HG03025 (cell line): Measurements from ENCODE around the gene NFE2L1.

ENCODE experiments used
- ATAC-seq: cut with Tn5 transposase; IDR thresholded peaks from one replicate; pipeline ENCODE4 v1.9.1; 2021; ENCODE audit warnings: mild to moderate bottlenecking, moderate library complexity; ENCODE audit not compliant: unreplicated experiment, low FRiP score

NFE2L1 gene

DNA sequence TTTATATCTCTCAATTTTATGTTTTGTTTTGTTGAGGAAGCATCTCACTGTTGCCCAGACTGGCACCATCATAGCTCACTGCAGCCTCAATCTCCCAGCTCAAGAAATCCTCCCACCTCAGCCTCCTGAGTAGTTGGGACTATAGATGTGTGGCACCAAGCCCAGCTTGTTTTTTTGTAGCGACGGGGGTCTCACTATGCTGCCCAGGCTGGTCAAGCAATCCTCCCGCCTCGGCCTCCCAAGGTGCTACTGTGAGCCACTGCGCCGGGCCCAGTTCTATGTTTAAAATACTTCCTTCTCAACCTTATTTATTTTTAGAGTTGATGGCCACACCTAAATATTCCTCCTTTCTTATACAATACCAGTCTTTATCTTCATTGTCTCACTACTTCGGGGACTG, 1.9 kb upstream of the NFE2L1 start:
- no peak for ATAC-seq

DNA sequence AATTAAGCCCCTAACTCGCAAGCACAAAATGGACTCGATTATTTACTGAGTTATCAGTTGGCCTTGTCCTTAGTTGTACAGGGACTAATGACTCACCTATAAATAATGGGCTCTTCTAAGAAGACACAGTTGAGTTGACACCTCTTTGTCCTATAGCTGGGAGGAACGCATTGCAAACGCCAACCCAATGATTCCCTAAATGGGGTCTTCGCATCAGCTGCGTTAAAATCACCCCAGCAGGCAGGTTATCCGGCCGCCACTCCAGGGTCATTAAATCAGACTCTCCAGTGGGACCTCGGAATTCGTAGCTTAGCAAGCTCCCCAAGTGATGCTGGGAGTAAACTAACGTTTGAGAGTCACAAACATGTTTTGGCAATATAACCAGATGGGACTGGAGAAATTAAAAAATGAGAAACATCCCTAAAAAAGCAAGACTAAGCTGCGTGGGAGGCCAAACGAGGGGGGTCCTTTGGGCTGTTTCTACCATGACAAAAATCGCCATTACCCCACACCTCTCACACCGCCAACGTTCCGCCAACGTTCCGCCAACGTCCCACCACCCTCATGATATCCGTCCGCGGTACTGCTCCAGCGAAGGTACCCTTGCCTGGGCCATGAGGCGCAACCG, 932 bp upstream of the NFE2L1 start:
- no peak for ATAC-seq

DNA sequence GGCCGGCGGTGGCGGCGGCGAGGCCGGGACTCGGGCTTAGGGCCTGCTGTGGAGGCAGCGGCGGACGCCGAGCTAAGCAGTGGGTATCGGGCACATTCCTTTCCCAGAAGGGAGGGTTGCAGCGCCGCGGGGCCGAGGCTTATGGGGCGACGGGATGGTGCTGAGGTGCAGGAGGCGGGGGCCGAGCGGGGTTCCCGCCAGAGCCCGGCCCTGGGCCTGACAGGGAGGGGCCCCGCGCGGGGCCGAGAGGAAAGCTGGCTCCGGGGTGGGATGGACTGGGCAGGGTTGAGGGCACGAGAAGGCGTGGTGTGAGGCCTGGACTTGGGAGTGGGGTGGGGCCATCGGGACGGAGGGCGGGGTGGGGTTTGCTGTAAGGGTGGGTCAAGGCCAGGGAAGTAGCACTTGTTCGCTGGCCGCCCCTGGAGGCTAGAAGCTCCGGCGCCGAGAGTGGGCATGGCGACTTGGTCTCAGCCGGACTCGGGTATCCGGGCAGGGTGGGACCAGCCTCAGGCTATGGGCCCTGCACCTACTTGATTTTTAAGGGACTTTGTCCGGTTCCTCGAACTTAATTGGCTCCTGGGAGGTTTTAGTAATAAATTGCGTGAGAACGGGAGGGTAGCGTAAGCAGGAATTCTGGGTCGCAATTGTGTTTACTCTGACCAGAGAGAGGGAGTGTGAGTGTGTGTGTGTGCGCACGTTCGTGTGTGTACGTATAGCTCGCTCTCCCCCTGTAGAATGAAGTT, 396 bp downstream of the NFE2L1 start:
- peak; percentile 39 for ATAC-seq

DNA sequence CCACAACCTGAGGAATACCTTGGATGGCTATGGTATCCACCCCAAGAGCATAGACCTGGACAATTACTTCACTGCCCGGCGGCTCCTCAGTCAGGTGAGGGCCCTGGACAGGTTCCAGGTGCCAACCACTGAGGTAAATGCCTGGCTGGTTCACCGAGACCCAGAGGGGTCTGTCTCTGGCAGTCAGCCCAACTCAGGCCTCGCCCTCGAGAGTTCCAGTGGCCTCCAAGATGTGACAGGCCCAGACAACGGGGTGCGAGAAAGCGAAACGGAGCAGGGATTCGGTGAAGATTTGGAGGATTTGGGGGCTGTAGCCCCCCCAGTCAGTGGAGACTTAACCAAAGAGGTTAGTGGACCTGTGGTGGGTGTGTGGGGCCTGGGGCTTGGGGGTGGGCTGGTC, 3.1 kb downstream of the NFE2L1 start:
- no peak for ATAC-seq

DNA sequence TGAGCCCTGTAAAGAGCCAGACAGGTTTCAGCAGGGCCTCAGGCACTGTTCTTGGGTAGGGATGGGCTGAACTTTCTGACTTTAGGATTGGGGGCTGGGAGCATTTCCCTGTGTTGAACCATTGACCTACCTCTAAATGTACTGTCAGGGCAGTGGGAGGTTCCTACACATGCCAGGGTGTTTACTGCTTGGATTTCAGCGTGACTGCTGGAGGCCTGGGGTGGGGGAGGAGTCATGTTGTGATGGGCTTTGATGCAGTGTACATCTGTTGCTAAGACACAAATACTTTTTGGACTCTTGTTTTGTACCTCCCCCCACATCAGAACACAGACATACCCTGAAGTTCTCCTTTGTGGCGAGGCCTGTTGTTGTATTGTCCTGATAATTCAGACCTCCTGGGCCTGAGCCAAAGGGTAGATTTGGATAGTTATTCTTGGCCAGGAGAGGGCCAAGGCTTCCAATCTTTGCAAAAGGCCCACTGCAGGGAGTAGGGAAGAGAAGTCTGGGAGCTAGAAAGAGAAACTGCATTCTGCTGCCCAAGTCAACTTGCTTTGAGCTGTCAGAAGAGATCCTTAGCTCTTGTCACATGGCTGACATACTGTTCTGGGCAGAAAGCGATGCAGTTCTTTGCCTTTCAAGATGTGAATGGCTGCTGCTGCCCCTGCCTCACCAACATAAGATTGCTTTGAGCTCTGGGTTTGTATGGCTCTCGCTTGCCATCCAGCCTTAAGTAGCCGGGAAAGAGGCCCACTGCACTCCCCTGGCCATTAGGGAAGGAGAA, 3.7 kb downstream of the NFE2L1 start:
- ATAC-seq, result no peak

DNA sequence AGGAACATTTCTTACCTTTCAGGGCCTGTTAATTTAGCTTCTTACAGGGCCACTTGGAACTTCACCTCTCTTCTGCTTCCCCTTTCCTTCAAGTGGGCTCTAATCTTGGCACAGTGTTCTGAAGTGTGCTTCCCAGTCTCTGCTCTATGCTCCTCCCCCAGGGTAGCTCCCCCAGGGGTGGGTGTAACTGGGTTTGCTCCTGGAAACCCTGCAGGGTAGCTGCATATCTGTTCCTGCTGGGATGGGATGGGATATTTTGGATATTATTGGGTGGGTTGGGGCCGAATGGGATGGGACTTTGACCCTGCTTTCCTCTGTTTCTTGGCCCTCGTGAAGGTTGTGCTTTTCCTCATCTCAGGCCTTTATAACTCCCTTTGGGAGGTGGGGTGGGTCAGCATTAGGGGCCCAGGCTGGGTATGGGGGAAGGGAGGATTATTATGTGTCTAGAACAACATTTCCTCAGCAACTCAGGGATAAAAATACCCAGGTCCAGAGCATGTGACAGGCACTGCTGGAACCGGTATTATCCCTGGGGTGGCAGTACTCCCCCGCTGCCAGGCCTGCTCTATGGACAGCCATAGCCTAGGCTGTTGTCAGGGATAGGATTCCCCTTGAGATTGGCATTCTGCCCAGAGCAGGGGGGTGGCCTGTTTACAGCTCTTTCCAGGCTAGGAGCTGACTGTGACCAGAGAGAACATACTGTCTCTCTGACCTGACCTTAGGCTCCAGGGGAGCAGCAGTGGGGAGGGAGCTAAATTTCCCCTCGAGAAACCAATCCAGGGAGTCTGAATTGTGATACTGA, 5.0 kb downstream of the NFE2L1 start:
- ATAC-seq, result no peak

DNA sequence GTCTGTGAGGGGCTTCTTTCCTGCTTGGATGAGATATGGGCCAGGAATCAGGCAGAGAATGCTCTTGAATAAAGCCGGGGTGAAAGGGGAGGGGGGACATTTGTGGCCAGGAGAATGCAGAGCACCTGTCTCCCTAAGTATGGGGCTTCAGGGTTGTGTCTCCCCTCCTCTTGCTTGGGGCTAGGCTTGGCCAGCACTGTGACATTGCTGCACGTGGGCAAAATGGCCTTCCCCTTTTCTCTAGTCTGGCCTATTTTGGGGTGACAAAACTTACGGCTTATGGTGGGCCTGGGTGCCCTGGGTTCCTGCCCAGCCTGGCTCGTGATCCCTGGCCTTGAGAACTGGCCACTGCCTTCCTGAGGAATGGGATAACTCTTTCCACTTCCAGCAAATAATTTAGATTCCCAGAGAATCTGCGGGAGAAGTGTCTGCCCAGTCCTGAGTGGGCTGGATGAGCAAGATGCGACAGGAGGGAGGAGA, 5.6 kb downstream of the NFE2L1 start:
- no peak for ATAC-seq

DNA sequence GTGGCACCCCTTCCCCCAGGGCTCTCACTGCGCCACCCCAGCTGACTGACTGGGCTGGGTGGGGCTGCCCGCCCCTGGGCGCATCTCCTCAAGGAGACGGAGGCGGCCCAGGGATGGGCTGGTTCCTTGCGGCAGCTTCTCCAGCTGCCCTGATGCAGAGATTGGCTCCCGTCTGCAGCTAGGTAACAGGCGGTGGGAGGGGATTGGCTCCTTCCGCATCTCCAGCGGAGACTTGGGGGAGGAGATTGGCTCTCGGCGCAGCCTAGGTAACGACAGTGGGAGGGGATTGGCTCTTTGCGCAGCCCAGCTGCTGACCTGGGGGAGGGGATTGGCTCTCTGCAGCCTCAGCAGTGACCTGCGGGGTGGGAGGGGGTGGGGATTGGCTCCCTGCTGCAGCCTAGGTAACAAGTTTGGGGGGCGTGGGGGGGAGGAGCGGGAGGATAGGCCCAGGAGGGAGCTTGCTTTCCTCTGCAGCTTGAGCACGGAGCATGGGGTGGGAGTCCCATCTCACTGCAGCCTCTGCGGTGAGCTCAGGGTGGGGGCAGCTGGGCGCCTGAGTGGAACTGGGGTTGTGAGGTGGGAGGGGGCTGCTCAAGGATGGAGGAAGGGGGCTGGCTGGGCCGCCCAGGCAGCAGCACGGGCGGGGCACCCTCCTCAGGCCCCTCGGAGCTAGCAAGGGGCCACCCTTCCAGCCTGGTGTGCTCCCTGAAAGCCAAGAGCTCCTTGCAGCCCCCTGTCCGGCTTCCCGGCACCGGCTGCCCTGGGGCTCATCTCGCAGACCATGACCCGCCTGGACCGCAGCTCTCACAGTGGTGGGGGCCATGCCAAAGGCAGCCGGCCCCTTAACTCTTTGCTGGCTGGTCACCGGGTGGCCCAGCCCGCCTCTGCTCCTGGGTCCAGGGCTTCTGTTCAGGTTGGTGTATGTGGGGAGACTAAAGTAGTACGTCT, 6.4 kb downstream of the NFE2L1 start:
- ATAC-seq, result no peak

DNA sequence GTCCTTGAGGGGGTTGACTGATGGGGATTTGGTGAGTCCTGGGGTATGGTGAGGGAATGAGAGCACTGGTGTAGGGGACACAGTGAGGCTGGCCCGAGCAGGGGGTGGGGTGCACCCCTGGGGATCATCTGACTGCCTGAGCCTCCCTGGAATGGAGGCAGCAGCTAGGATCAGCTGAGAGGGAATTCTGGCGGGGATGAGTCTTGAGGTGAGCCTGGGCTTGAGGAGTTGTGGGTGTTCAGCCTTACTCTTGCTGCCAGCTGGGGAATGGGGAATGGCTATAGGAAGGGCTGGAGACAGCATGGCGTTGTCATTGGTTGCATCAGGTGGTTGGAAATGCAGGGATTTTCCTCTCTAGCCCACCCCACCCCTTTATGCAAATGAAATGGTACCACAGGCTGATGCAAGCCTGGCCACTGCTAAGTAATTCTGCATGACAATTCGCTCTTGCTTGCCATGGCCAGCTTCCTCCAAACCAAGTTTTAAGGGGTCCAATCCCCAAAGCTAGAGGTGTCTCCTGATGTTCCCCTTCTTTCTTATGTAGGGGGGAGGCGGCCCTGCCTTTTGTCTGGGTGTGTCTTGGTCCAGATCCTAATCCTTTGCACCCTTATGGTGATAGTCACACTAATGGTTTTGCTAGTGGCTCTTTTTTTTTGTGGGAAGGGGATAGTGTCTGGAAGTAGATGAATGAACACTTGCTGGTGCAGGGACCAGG, 7.5 kb downstream of the NFE2L1 start:
- no peak for ATAC-seq

DNA sequence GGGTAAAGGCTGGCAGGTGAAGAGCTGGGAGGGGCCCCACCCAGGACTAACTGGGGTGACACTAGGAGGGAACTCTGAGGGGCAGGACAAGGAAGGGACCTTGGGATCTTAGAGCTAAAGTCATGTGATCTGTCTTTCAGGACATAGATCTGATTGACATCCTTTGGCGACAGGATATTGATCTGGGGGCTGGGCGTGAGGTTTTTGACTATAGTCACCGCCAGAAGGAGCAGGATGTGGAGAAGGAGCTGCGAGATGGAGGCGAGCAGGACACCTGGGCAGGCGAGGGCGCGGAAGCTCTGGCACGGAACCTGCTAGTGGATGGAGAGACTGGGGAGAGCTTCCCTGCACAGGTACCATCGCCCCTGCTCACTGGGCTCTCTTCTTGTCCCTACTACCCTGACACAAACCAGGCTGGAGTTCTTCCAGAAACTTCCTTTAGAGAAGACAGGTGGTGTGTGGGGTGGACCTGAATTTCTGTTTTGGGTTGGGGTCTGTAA, 8.1 kb downstream of the NFE2L1 start:
- no peak for ATAC-seq

DNA sequence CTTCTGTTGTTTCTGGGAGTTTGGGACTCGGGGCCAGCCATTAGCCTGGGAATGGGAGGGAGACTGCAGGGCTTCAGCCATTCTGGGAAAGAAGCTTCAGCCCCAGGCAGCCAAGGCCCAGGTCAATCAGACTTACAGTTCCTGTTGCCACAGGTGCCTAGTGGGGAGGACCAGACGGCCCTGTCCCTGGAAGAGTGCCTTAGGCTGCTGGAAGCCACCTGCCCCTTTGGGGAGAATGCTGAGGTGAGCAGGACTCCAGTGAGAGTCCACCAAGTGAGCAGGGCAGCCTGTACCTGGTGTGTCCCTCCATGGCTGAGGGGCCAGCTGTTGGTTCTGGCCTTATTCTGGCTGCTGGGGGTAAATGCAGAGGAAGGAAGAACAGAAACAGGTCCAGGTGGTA, 8.7 kb downstream of the NFE2L1 start:
- no peak for ATAC-seq

DNA sequence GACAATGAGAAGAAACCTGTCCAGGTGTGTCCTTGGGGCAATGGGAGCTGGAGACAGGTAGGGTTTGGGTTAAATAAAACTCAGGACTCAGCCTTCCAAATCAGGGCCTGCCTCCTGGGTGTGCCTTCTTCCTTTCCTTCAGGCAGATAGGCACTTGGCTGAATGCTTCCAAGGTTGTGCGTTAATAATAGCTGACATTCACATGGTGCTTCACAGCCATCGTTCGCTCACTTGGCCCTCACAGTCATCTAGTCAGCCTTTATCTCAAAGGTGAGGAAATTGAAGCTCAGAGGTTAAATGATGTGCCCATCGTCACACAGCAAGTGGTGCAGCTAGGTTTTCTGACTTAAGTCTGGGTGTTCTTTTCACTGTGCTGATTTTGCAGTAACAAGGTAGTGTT, 9.5 kb downstream of the NFE2L1 start:
- no peak for ATAC-seq

DNA sequence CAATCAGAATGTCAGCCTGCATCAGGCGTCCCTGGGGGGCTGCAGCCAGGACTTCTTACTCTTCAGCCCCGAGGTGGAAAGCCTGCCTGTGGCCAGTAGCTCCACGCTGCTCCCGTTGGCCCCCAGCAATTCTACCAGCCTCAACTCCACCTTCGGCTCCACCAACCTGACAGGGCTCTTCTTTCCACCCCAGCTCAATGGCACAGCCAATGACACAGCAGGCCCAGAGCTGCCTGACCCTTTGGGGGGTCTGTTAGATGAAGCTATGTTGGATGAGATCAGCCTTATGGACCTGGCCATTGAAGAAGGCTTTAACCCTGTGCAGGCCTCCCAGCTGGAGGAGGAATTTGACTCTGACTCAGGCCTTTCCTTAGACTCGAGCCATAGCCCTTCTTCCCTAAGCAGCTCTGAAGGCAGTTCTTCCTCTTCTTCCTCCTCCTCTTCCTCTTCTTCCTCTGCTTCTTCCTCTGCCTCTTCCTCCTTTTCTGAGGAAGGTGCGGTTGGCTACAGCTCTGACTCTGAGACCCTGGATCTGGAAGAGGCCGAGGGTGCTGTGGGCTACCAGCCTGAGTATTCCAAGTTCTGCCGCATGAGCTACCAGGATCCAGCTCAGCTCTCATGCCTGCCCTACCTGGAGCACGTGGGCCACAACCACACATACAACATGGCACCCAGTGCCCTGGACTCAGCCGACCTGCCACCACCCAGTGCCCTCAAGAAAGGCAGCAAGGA, 10.4 kb downstream of the NFE2L1 start:
- ATAC-seq, result no peak

DNA sequence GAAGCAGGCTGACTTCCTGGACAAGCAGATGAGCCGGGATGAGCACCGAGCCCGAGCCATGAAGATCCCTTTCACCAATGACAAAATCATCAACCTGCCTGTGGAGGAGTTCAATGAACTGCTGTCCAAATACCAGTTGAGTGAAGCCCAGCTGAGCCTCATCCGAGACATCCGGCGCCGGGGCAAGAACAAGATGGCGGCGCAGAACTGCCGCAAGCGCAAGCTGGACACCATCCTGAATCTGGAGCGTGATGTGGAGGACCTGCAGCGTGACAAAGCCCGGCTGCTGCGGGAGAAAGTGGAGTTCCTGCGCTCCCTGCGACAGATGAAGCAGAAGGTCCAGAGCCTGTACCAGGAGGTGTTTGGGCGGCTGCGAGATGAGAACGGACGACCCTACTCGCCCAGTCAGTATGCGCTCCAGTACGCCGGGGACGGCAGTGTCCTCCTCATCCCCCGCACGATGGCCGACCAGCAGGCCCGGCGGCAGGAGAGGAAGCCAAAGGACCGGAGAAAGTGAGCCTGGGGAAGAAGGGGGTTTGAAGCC, 11.0 kb downstream of the NFE2L1 start:
- no peak for ATAC-seq

DNA sequence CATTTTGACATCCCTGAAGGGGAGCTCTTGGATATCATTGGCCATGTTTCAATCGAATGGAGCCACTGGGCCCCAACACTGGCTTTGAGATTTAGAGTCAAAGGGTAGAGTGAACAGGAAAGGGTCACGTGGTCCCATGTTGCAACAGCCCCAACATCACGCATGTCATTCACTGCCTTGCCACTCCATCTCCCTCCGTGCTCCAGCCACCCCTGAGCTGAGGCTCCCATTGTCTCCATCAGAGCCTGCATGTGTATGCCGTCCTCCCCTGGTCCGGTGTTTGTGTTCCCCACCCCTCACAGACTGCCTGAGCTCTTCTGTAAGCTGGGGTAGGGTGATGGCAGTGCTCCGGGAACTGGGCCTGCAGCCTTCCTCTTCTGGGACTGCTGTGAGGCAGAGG, 12.1 kb downstream of the NFE2L1 start:
- no peak for ATAC-seq

DNA sequence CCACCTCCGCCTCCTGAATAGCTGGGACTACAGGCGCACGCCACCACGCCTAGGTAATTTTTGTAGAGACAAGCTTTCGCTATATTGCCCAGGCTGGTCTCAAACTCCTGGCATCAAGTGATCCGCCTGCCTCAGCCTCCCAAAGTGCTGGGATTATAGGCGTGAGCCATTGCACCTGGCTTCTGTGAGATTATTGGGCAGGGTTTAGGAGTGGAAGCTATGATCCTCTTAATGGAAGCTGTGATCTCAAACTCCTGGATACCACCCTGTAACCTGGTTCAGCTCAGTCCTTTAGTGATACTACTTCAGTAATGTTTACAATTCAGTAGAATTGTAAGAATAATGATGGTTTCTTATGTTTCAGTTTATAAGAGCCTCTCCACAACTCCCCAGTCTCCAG, 14.1 kb downstream of the NFE2L1 start:
- ATAC-seq, result no peak

DNA sequence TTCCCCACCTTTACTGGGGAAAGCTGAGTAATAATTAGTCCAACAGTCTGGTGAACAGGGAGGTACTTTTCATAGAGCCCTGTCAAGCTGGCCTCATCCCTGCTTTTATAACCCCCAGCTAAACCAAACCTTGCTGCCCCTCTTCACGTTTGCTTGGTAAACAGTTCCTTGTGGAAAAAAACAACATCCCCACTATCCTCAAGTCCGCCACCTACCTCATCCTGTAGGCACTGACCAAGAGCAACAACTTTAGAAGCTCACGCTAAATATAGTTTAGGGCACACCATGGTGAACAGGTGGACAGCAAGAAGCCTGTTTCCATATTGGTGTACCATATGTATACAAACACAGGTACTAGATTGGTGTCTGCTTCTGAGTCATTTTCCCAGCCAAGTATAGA, 16.5 kb downstream of the NFE2L1 start:
- ATAC-seq, result no peak

DNA sequence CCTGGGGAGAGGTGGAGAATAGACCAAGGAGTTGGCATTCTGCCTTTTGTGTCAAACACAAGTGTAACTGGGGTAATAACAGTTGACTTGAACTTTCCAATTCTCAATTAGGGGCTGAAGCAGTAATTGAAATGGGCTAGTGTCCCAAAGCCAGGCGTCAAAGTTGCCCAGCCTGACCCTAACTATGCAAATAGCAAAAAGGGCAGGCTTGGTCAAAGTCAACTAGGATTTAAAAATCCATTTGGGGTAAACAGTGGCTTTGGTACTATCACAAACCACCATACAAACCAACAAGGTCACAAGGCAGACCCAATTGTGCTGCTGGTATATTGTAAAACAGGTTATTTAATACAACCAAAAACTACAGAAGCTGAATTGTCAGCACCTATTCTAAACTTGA, 18.0 kb downstream of the NFE2L1 start:
- ATAC-seq, result no peak
